GM19351 (cell line): ENCODE results near the gene RAG1.

Experiments
- ATAC-seq: cut with Tn5 transposase; IDR thresholded peaks from one replicate; pipeline ENCODE4 v1.9.1; 2021; ENCODE audit warnings: mild to moderate bottlenecking, moderate library complexity; ENCODE audit not compliant: unreplicated experiment

RAG1 gene

DNA sequence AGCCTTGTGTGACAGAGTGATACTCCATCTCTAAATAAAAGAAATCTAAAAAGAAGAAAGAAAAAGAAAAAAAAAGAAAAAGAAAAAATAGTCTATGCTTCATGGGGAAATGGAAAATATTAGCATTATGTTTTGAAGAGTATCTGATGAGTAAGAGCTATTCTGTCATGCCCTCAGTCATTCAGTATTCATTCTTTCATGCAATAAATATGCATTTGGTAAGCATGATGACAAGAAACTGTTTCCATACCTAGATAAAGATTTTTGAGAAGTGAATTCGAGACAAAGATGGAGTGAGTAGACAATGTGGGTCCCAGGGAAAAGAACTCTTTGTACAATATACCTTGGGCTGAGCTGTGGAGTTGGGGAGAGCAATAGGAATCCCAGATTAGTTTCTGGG is 20.3 kb downstream of the RAG1 start:
- no peak for ATAC-seq

DNA sequence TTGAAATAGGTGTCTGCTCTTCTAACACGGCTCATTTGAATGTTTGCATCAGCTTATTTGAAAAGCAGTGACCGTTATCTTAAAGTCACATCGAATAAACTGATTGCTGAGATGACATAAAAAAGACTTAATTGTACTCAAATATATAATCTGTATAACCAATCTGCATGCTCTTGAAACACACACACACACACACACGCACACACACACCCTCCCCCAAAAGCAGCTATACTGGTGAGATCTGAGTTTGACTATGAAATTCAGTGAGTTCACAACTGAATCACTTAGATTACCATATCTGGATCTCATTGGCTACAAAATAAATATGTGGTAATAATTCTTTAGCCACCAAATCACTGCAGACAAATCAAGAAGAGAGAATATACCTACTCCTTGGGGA is 22.7 kb downstream of the RAG1 start:
- ATAC-seq: no peak

DNA sequence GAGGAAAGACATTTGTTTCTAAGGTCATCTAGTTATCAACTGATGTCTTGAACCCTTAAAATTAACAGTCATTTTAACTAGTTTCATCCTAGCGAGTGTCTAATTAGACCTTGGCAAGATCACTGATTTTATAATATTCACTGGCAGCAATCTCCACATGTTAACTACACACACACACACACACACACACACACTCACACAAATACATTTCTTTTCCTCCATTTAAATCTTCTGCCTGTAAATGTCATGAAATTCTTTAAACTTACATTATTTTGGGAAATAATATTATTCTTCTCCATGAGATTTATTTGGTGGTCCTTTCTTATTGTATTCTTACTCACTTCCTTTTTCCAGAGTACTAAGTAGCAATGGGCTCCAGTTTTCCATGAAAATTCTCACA is 23.6 kb downstream of the RAG1 start:
- ATAC-seq: no peak

DNA sequence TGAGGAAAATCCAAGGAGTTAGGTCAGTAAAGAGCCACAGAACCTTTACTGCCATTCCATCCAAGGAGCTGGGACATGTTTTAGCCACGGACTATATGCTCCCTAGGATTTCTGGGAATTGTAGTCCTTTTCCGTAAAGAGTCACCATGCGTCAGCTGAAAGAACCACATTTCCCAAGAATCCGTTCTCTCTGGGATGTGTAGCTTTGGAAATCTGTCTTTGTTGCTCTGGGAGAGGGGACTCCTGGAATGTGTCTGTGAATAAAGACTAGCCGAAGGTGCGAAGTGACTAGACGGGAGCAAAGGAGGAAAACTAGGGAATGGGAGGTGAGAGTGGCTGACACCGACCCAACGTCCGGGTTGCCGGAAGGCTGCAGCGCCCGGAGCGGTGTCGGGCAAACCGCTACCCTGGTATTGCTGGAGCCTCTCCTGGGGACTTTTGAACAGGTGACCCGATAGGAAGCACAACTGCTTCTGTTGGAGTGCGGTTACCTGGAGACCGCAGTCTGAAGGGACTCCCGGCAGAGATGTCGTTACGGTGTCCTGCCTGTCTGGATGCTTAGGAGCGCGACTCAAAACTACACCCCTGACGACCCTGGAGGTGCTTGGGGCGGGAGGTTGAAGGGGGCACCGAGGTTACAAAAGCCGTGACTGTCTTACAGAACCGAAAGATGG is 26.6 kb downstream of the RAG1 start, which contains the start of gene IFTAP:
Gene IFTAP (plus strand): TSS at position 187 of the 674 bp plus-strand sequence. CDS start 15,602 bp downstream, outside the sequence.
- peak; percentile 88 for ATAC-seq

DNA sequence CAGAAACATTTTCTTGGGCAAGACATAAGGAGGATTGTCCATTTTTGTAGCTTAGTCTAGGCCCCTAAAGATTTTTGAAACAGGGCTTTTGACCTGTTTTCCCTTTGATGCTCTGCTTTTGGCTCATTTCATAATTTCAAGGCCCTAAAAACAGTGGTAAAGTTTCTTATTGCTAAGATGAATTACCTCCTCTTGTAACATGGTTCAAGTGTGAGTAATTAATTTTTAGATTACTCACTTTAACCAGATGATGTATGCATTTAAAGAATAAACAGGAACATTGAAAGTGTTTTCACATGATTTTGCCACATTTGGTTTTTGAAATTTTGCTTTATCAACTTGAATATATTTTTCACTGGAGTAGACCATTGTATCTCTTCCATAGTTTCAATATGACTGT is 29.1 kb downstream of the RAG1 start:
- no peak for ATAC-seq

DNA sequence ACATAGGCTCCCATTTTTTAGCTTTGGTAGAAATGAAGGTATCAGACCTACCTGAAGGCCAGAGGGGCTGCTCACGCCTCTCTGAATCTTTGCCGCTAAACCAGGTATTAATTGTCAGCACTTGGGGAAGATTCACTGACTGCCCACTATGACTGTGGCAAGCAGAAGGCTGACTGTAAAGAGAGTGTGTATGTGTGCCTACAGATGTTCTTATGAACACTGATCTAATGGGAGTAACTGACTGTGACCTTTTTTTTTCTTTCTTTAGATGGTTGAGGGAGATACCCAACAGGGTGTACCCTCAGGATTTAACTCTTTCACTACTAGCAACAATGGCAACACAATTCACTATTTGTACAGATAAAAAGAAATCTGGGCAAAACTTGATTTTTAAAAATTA is 30.2 kb downstream of the RAG1 start, which contains the start of gene RAG2:
Gene RAG2 (minus strand): TSS at position 186 of the 400 bp plus-strand sequence. CDS start 4,068 bp downstream, outside the sequence.
- ATAC-seq: no peak

DNA sequence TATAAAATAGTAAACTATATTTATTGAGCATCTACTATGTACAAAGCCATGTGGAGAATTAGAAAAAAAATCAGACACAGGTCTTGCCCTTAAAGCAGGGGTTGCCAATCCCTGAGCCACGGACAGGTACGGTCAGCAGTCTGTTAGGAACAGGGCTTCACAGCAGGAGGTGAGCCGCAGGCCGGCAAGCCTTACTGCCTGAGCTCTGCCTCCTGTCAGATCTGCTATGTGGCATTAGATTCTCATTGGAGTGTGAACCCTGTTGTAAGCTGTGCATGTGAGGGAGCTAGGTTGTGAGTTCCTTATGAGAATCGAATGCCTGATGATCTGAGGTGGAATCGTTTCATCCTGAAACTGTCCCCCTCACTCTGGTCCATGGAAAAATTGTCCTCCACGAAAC is 32.4 kb downstream of the RAG1 start:
- ATAC-seq: no peak

DNA sequence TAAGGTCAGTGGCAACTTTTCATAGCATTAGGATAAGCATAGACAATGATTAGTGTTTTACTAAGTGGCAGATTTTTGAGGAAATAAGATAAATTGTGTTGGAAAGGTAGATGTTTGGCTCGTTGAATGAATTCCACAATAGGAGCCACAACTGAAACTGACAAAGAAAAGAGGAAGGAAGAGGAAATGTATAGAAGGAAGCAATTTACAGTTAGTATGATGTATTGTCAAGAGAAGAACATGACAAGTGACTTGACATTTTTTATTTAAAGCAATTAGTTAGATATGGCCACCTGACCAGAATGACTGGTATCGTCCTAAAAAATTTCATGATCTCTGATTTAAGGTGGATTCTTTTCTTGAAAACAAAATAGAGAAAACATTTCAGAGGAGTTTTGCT is 33.3 kb downstream of the RAG1 start:
- ATAC-seq: no peak

DNA sequence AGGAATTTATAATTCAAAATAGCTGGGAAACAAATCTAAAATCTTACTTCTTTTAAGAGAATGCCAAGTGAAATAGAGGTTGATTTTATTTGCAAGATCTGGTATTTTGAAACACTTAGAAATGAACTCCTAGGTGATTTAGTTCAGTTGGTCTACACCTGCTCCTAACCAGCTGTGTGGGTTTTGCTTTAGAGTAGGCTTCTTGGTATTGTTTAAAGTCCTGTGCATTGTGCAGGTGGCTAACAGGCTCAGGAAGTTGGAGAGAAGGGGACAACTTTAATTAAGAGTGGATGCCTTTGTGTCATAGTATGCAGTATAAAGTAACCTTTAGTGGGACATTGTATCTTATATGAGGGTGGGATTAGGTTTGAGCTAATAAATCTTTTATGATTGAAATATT is 34.3 kb downstream of the RAG1 start:
- ATAC-seq: no peak

DNA sequence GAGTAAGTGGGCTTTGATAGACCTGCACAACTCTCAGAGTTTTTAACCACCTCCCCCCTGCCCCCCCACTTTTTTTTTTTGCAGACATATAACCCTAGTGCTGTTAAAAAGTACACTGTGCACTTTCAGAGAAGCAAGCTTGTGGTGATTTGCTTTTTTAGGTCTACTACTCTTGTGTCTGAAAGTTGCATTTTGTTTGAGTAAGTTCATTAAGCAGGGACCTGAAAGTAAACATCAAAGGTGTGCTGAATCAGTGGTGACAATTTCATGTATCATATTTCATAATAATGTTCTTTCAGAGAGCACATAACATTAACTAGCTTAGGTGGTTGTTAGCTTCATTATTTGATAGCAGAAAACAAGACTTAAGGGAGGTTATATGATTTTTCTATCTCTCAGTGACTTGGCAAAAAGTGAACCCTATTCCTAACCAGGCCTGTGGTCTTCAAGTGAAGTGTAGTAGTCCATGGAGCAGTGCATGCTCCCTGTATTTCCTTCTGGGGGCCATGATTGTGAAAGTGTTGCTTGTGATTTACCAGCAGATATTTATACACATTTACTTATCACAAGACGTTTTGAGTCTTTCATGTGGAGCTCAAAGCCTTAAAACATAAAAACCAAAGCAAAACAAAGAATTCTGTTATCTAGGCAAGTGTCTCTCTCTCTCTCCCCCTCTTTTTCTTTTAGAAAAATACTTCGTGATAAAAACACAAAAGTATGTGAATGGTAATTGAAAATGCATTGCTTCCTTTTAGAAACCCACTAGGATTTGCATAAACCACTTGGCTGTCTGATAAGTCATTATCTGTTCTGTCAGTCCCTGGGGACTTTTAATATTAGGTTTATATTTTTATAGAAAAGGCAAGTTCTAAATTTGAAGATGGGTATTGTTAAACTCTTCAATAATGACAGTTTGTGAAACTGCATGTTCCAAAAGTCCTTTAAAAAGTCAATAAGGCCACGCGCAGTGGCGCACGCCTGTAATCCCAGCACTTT is 37.7 kb downstream of the RAG1 start:
- ATAC-seq: peak; percentile 61

DNA sequence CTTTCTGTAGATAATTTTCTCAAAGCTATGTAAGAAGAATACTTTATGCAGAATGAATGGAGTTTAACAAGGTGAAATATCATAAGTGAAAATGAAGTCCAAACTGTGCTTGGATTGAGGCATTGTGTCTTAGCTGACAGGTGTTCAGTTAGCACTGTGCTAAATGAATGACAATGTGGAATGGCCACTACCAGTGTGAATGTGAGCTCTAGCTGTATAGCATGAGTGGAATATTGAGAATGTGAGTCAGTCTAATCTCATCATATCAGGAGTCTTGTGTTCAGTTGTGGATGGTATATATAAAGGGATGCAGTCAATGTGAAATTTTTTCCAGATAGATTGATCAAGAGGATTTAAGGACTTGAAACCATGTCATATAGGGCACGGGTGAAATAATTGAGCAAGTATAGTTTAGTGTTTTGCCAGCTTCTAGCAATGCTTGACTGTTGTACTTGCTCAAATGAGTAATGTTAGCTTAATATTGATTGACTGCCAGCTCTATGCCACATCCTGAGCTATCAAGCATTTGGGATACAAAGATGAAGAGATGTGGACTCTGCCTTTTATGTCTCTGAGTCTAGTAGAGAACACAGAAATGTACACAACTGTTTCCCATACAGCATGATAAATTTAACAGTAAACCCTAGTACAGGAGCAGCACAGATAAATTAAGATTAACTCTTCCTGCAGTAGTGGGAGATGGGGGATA is 40.8 kb downstream of the RAG1 start:
- no peak for ATAC-seq

DNA sequence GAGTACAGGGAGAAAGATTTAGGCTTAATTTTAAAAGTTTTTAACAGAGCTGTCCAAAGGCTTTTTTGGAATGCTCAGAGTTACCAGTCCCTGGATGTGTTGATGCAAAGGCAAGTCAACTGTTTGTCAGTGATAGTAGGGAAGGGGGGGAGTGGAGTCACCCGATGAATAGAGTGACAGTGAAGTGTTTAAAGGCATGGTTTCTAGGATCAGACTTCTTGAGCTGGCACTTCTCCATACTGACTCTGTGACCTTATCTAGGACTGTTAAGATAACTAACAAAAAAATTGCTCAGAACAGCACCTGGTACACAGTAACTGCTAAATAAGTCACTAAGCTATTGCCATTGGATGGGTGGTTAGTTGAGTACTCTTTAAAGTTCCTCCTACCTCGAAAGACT is 41.6 kb downstream of the RAG1 start:
- no peak for ATAC-seq

DNA sequence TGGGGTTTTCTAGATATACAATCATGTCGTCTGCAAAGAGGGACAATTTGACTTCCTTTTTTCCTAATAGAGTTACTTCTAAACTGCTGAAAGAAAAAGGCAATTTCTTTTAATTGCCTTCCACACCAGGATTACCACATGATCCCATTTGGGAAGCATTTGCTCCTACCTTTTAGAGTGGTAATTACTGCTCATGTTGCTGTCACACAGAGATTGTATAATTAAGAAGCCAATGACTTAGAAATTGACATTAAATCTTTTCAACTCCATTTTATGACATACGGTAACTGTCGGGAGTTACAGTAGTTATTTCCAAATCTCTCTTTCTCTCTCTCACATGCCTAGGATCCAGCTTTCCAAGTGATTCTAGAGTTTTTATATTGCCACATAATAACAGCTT is 48.0 kb downstream of the RAG1 start:
- no peak for ATAC-seq

DNA sequence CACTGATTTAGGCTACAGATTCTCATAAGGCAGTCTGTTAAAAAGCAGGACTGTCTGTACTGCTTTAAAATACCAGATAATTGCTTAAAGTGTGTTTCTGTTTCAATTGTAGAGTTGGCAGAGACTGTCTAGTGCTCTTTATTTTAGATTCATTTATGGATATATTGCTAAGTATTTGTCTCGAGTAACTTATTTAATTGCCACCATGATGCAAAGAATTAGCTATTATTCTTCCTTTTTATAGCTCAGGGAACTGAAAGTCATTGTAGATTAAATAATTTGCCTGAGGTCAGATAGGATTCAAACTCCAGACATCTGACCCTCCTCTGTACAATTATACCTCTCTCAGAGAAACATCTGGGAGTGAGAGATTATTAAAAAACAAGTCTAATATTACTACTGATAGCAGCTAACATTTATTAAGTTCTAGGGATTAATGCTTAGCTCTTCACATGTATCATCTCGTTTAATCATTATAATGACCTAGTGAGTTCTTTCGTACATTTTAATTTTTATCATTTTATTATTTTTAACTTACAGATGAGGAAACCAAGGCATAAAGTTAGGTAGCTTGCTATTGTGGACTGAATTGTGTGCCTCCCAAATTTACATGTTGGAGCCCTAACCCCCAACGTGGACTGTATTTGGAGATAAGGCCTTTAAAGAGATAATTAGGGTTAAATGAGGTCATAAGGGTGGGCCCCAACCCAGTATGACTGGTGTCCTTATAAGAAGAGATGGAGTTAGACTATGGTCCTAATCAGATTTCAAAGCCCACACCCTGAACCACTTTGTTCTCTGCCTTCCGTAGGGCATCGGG is 49.9 kb downstream of the RAG1 start:
- no peak for ATAC-seq

DNA sequence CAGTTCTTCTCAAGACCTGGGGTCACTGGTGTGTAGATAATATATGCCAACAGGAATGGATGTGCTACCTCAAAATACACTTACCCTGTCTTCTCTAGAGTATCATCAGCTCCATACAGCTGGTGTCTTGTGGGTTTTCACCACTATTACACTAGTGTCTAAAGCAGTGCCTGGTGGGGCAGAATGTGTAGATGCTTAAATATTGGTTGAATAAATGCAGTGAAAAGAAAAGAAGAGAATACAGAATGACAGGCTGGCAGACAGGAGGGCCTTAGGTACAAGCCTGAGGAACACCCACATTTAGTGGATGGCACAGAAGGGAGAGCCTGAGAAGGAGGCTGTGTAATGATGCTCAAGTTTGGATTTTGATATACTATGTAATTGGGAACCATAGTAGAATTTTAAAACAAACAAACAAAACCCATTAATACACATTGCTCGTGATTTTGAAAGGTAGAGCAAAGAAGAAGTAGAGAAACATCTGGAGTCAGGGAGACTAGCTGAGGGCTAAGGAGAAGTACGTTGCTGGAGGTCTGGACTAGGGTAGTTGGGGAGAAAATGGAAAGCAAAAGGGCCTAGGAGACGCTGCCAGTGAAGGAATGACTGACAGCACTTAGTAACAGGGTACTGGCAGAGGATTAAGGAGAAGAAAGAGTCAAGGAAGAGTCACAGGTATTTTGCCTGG is 50.7 kb downstream of the RAG1 start:
- no peak for ATAC-seq

DNA sequence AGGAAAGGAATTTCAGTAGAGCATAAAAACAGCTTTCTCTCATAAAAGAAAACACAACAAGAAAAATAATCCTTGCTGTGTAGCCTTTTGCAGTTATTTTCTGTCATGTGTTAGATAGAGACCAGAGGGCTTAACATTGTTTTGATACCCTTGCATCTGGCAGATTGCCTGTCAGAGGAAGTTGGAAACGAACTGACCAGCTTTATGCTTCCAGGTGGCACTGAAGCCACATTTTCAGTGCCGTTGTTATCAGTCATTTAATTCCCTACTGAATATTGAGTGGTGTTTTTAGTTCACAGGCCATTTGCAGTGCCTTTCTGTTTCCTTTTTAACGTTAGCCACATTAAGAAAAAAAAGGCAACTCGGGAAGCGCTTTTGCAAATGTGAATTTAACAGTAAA is 51.7 kb downstream of the RAG1 start:
- no peak for ATAC-seq

DNA sequence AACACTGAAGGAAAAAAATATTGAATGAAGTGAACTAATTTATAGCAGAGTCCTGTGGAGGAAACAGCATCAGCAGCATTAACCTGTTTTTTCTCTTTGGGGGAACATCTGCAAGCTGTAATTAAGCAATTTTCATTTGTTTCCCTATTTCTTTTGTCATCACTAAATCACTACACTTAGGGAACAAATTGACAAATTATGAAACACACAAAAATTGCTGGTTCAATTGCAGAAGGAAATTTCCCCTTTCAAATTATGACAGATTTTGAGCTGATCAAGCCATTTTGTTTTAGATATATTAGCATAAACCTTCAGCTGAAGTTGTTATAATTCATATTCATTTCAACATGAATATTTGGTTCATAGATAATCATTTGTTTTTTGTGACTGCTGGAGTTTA is 52.4 kb downstream of the RAG1 start:
- ATAC-seq: no peak

DNA sequence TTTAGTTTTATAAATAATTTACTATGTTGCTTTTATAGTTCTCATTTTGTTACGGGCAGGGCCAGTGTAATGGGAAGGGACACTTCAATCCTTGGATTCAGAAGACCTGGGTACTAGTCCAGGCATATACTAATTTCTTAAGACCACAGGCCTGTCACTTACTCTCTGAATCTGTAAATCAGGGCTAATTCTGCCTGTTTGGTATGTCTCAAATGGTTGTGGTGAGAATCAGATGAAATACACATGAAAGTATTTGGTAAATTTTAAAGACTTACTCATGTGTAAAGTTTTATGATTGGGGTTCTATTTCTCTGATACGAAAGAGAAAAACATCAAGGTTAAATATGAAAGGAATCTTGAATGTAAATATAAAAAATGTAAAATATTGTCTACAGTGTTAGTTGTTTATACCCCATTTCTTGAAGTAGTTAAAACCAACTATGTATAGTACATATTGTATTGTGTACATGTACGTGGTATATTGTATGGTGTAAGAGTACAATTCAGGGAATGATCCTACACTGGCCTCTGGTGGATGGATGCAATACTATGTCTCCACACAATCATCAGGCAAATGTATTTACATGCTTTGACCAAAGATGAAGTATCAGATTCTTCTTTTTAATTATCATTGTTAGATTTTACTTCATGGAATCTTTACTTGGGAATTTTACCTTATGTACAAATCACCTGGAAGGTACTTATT is 54.8 kb downstream of the RAG1 start:
- ATAC-seq: peak; percentile 79

DNA sequence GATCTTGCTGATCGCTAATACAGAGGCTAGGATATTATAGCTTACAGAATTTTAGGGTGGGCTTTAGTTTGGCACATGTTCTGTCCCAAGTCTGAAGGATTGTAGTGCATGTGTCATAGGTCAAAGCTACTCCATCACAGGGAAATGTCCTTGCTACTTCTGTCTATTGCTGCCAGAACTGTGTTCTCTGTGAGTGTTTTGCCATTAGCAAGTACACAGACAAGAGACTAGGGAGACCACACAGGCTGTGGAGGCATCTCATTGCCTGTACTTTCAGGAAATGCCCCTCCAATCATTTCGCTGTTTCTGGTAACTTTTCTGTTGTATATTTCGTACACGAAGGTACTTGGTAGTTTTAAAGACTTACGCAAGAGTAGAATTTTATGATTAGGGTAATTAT is 55.7 kb downstream of the RAG1 start:
- no peak for ATAC-seq
